ENCODE results near the gene ZCCHC24. TPM values are rescaled to one million over a fixed set of nuclear protein-coding genes. Genes with fewer than 3 reads are reported as not detected.

The ZCCHC24 gene
- polyA plus RNA-seq, 3 donors: 3.9 to 5.0 (median 4.0) TPM

GRCh38 chr10:79436850-79437103 is 8.6 kb downstream of the ZCCHC24 start:
- Mint-ChIP-seq H3K27me3 (ENCODE audit: low read depth in 3 of 3) (peaks cover 7 to 16% (median 10%) of the 10 kb centered on the region in 3 donors), H3K36me3 (peaks cover 64 to 71% of the 10 kb centered on the region in 2 donors), H3K4me1 (peaks cover 27% of the 10 kb centered on the region), H3K4me3 (no peak overlapping the region), H3K27ac (peak overlapping the region in 1 of 7 donors; percentile 50), H3K9me3 (peaks cover 0 to 2% (median 0%) of the 10 kb centered on the region in 7 donors)
- no peak overlapping the region for H3K27ac ChIP-seq (ENCODE audit: low read depth in 1 of 2, low read length in 2 of 2)
- peaks cover 79% of the 10 kb centered on the region for H4K20me1 ChIP-seq (ENCODE audit: insufficient read depth, low read length)
- WGBS (ENCODE audit: insufficient coverage): 83% methylated on average over 2 of the region's 2 CpGs
- peaks cover 11% of the 10 kb centered on the region for H3K79me2 ChIP-seq (ENCODE audit: insufficient read depth, low read length)
- no peaks in the 10 kb centered on the region for H3K9me3 ChIP-seq (replicated peaks in 1 of 2; ENCODE audit: control insufficient read depth in 1 of 2, insufficient read depth in 1 of 2, low read length in 2 of 2)
- peaks cover 0 to 6% of the 10 kb centered on the region in 2 donors for H3K4me1 ChIP-seq (ENCODE audit: control insufficient read depth in 1 of 2, insufficient read depth in 2 of 2, low read length in 2 of 2)
- H3K27me3 ChIP-seq (ENCODE audit: control insufficient read depth in 2 of 2, insufficient read depth in 2 of 2, low read length in 2 of 2): no peaks in the 10 kb centered on the region
- H2AFZ ChIP-seq (ENCODE audit: insufficient read depth, low read depth, low read length, poor library complexity, severe bottlenecking): no peak overlapping the region
- no peak overlapping the region for H3K9ac ChIP-seq (ENCODE audit: insufficient read depth, low read length, poor library complexity, severe bottlenecking)
- no peak for DNase-seq
- no peak overlapping the region for H3K4me2 ChIP-seq (replicated peaks; ENCODE audit: extremely low read depth, low read length, poor library complexity, severe bottlenecking)
- intact Hi-C loops (cut with micrococcal nuclease): no loop called here
- H3K4me3 ChIP-seq (replicated peaks in 1 of 3; ENCODE audit: low read depth in 2 of 3, low read length in 3 of 3): no peak overlapping the region
- no peak for TF ChIP-seq CTCF (IDR thresholded peaks at IDR 0.05)
- H3K36me3 ChIP-seq (replicated peaks in 1 of 2; ENCODE audit: control insufficient read depth in 1 of 2, insufficient read depth in 2 of 2, low read length in 2 of 2): peaks cover 14 to 45% of the 10 kb centered on the region in 2 donors

- H3K4me3 Mint-ChIP-seq: no peak overlapping the region
- Histone ChIP-seq H4K20me1 (ENCODE audit: insufficient read depth, low read length) (peaks cover 73% of the 10 kb centered on the region), H3K27ac (ENCODE audit: low read depth in 1 of 2, low read length in 2 of 2) (no peak overlapping the region), H3K27me3 (ENCODE audit: control insufficient read depth in 2 of 2, insufficient read depth in 2 of 2, low read length in 2 of 2) (no peaks in the 10 kb centered on the region), H3K4me1 (ENCODE audit: control insufficient read depth in 1 of 2, insufficient read depth in 2 of 2, low read length in 2 of 2) (peaks cover 0 to 6% of the 10 kb centered on the region in 2 donors), H3K4me3 (replicated peaks in 1 of 3; ENCODE audit: low read depth in 2 of 3, low read length in 3 of 3) (no peak overlapping the region), H3K79me2 (ENCODE audit: insufficient read depth, low read length) (peaks cover 8% of the 10 kb centered on the region), H3K9me3 (replicated peaks in 1 of 2; ENCODE audit: control insufficient read depth in 1 of 2, insufficient read depth in 1 of 2, low read length in 2 of 2) (no peaks in the 10 kb centered on the region), H3K9ac (ENCODE audit: insufficient read depth, low read length, poor library complexity, severe bottlenecking) (no peak overlapping the region), H3K36me3 (replicated peaks in 1 of 2; ENCODE audit: control insufficient read depth in 1 of 2, insufficient read depth in 2 of 2, low read length in 2 of 2) (peaks cover 19 to 51% of the 10 kb centered on the region in 2 donors), H3K4me2 (replicated peaks; ENCODE audit: extremely low read depth, low read length, poor library complexity, severe bottlenecking) (no peak overlapping the region), H2AFZ (ENCODE audit: insufficient read depth, low read depth, low read length, poor library complexity, severe bottlenecking) (no peak overlapping the region)
- peaks cover 0 to 2% (median 0%) of the 10 kb centered on the region in 7 donors for H3K9me3 Mint-ChIP-seq
- intact Hi-C loops (cut with micrococcal nuclease): no loop called here
- peak overlapping the region in 3 of 7 donors; percentile 46 to 63 (median 49) for H3K27ac Mint-ChIP-seq
- no peak for DNase-seq
- peaks cover 25% of the 10 kb centered on the region for H3K4me1 Mint-ChIP-seq
- no peak for TF ChIP-seq CTCF (IDR thresholded peaks at IDR 0.05)
- peaks cover 64 to 72% of the 10 kb centered on the region in 2 donors for H3K36me3 Mint-ChIP-seq
- peaks cover 10 to 16% (median 10%) of the 10 kb centered on the region in 3 donors for H3K27me3 Mint-ChIP-seq (ENCODE audit: low read depth in 3 of 3)
- WGBS (ENCODE audit: insufficient coverage): 96% methylated on average over 16 of the region's 17 CpGs
These were observed 9.2 kb downstream of the ZCCHC24 start for GRCh38 chr10:79436066-79436849.

All from CD14-positive monocyte (primary cell).